Measurements from ENCODE around the gene EXOSC5. TPM values are rescaled to one million over a fixed set of nuclear protein-coding genes. Genes with fewer than 3 reads are reported as not detected.

EXOSC5 gene
- total RNA-seq, 2 donors from 2014 or later: 15.7 to 23.6 TPM

DNA sequence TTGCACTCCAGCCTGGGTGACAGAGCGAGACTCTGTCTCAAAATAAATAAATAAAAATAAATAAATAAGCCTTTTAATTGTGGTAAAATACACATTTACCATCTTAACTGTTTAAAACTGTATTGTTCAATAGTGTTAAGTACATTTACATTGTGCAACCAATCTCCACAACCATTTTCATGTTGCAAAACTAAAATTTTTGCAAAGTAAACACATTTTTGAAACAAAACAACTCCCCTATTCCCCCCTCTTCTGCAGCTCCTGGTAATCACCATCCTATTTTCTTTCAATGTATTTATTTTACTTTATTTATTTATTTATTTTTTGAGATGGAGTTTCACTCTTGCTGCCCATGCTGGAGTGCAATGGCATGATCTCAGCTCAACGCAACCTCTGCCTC is 27.4 kb downstream of the EXOSC5 start:
- TF ChIP-seq, protein P1, sequence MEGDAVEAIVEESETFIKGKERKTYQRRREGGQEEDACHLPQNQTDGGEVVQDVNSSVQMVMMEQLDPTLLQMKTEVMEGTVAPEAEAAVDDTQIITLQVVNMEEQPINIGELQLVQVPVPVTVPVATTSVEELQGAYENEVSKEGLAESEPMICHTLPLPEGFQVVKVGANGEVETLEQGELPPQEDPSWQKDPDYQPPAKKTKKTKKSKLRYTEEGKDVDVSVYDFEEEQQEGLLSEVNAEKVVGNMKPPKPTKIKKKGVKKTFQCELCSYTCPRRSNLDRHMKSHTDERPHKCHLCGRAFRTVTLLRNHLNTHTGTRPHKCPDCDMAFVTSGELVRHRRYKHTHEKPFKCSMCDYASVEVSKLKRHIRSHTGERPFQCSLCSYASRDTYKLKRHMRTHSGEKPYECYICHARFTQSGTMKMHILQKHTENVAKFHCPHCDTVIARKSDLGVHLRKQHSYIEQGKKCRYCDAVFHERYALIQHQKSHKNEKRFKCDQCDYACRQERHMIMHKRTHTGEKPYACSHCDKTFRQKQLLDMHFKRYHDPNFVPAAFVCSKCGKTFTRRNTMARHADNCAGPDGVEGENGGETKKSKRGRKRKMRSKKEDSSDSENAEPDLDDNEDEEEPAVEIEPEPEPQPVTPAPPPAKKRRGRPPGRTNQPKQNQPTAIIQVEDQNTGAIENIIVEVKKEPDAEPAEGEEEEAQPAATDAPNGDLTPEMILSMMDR (conservative IDR thresholded peaks at IDR 0.05): no peak
- Histone ChIP-seq H3K27ac (ENCODE audit: low read depth, low read length) (no peak overlapping the region), H3K27me3 (ENCODE audit: control insufficient read depth, insufficient read depth, low read length, poor library complexity, severe bottlenecking) (no peaks in the 10 kb centered on the region), H3K9me3 (ENCODE audit: control insufficient read depth, low read length) (no peaks in the 10 kb centered on the region), H3K9ac (ENCODE audit: extremely low read depth, low read length, poor library complexity, severe bottlenecking) (no peak overlapping the region), H3K4me3 (ENCODE audit: low read length) (no peak overlapping the region), H3K4me1 (ENCODE audit: control insufficient read depth, insufficient read depth, low read length) (no peaks in the 10 kb centered on the region), H3K36me3 (ENCODE audit: control insufficient read depth, insufficient read depth, low read length) (no peaks in the 10 kb centered on the region)
- Mint-ChIP-seq H3K27ac (no peak overlapping the region), H3K4me1 (no peaks in the 10 kb centered on the region), H3K9me3 (no peaks in the 10 kb centered on the region), H3K27me3 (ENCODE audit: insufficient read depth) (no peaks in the 10 kb centered on the region), H3K36me3 (ENCODE audit: low read depth) (peaks cover 15% of the 10 kb centered on the region), H3K4me3 (no peak overlapping the region)
- no peak for DNase-seq
- WGBS, 2 experiments (ENCODE audit: insufficient coverage in 1 of 2, insufficient read length in 1 of 2): 91 to 100% methylated on average over 1 to 2 of the region's 2 CpGs

DNA sequence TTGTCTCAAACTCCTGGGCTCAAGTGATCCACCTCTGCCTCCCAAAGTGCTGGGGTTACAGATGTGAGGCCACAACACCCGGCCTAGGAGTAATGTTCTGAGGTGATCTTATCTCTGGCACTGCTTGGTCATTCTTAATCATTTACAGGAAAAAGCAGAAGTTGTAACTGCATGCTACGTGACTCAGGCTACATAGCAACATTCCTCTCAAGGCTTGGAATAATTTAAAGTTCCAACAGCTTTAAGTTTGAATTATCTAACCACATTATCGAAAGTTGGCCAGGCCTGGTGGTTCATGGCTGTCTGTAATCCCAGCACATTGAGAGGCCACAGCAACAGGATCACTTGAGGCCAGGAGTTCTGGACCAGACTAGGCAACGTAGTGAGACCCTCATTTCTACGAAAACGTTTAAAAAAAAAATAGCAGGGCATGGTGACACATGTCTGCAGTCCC is 29.3 kb downstream of the EXOSC5 start:
- DNase-seq: no peak
- Mint-ChIP-seq H3K27ac (no peak overlapping the region), H3K9me3 (no peaks in the 10 kb centered on the region), H3K4me3 (no peak overlapping the region), H3K27me3 (ENCODE audit: insufficient read depth) (no peaks in the 10 kb centered on the region), H3K4me1 (no peaks in the 10 kb centered on the region), H3K36me3 (ENCODE audit: low read depth) (peaks cover 14% of the 10 kb centered on the region)
- Histone ChIP-seq H3K27ac (ENCODE audit: low read depth, low read length) (no peak overlapping the region), H3K27me3 (ENCODE audit: control insufficient read depth, insufficient read depth, low read length, poor library complexity, severe bottlenecking) (no peaks in the 10 kb centered on the region), H3K4me3 (ENCODE audit: low read length) (no peak overlapping the region), H3K9ac (ENCODE audit: extremely low read depth, low read length, poor library complexity, severe bottlenecking) (no peak overlapping the region), H3K9me3 (ENCODE audit: control insufficient read depth, low read length) (no peaks in the 10 kb centered on the region), H3K4me1 (ENCODE audit: control insufficient read depth, insufficient read depth, low read length) (no peaks in the 10 kb centered on the region), H3K36me3 (ENCODE audit: control insufficient read depth, insufficient read depth, low read length) (no peaks in the 10 kb centered on the region)
- 88 to 91% methylated on average over 5 to 6 of the region's 6 CpGs for WGBS, 2 experiments (ENCODE audit: insufficient coverage in 1 of 2, insufficient read length in 1 of 2)
- TF ChIP-seq, protein P1 (conservative IDR thresholded peaks at IDR 0.05): no peak

DNA sequence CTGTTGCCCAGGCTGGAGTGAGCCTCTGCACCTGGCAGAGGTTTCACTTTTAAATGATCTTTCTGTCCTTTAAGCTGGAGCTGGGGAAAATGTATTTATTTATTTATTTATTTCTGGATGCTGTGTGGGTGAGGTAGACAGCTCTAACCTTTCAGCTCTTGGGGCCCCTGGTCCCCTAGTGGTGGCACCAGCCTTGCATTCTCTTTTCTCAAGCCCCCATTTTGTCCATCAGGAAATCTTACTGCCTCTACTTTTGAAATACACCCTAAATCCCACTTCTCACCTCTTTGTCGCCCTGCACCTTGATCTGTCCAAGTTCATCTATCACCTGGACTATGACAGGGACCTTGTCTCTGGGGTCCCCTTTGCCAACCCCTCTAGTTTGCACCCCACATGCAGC is 31.1 kb downstream of the EXOSC5 start:
- DNase-seq: peak; percentile 58
- Mint-ChIP-seq H3K36me3 (ENCODE audit: low read depth) (peaks cover 7% of the 10 kb centered on the region), H3K27ac (peak overlapping the region; percentile 20), H3K9me3 (no peaks in the 10 kb centered on the region), H3K4me3 (no peak overlapping the region), H3K4me1 (no peaks in the 10 kb centered on the region), H3K27me3 (ENCODE audit: insufficient read depth) (no peaks in the 10 kb centered on the region)
- Histone ChIP-seq H3K4me1 (ENCODE audit: control insufficient read depth, insufficient read depth, low read length) (no peaks in the 10 kb centered on the region), H3K27me3 (ENCODE audit: control insufficient read depth, insufficient read depth, low read length, poor library complexity, severe bottlenecking) (no peaks in the 10 kb centered on the region), H3K9me3 (ENCODE audit: control insufficient read depth, low read length) (no peaks in the 10 kb centered on the region), H3K9ac (ENCODE audit: extremely low read depth, low read length, poor library complexity, severe bottlenecking) (no peak overlapping the region), H3K36me3 (ENCODE audit: control insufficient read depth, insufficient read depth, low read length) (no peaks in the 10 kb centered on the region), H3K4me3 (ENCODE audit: low read length) (no peak overlapping the region), H3K27ac (ENCODE audit: low read depth, low read length) (no peak overlapping the region)
- WGBS, 2 experiments (ENCODE audit: insufficient coverage in 1 of 2, insufficient read length in 1 of 2): 88 to 91% methylated on average over 1 of the region's 1 CpG
- TF ChIP-seq, protein P1 (conservative IDR thresholded peaks at IDR 0.05): peak; percentile 68
